HepG2 (cell line): Measurements from ENCODE around the gene CAMKMT. TPM values are rescaled to one million over a fixed set of nuclear protein-coding genes. Genes with fewer than 3 reads are reported as not detected.

Experiments
- BHLHE40 ChIP-seq: IDR thresholded peaks from 2 replicates; pipeline ENCODE4 v1.6.1; 2011; ENCODE audit warnings: low read length, improper control_type of control experiment
- ELK4 ChIP-seq: sonication (generic); formaldehyde crosslinking; IDR thresholded peaks from 2 replicates; pipeline ENCODE4 v1.9.0; 2021; ENCODE audit warnings: missing genetic modification reagents, borderline replicate concordance
- EP300 ChIP-seq, 3 experiments: sonication (generic) in 1 of 3; formaldehyde crosslinking in 1 of 3; IDR thresholded peaks; 2 replicates each; pipeline versions ENCODE4 v1.5.1 to v1.6.1; 2011 to 2020; ENCODE audit warnings: low read depth in 2 of 3, low read length in 2 of 3, borderline replicate concordance in 1 of 3, improper control_type of control experiment in 1 of 3, mild to moderate bottlenecking in 1 of 3, missing genetic modification reagents in 1 of 3, moderate library complexity in 1 of 3
- FOXA3 ChIP-seq: IDR thresholded peaks from 2 replicates; pipeline ENCODE4 v1.6.1; 2016; ENCODE audit warnings: missing genetic modification reagents, missing compliant biosample characterization
- FOXP1 ChIP-seq, 2 experiments: fragments of 450-650 bp in 1 of 2; IDR thresholded peaks; 2 replicates each; pipeline ENCODE4 v1.6.1; 2017 to 2018; ENCODE audit warnings: antibody characterized with exemption in 1 of 2
- GATAD2A ChIP-seq: IDR thresholded peaks from 2 replicates; pipeline ENCODE4 v1.6.1; 2016
- ISL2 ChIP-seq: sonication (generic); formaldehyde crosslinking; IDR thresholded peaks from 2 replicates; pipeline ENCODE4 v1.5.0; 2020; ENCODE audit warnings: missing genetic modification reagents
- KDM1A ChIP-seq: IDR thresholded peaks from 2 replicates; pipeline ENCODE4 v1.6.1; 2016; ENCODE audit warnings: missing compliant biosample characterization
- PAWR ChIP-seq: sonication (generic); formaldehyde crosslinking; IDR thresholded peaks from 2 replicates; pipeline ENCODE4 v1.4.0; 2020; ENCODE audit warnings: missing genetic modification reagents, mild to moderate bottlenecking, borderline replicate concordance
- PCBP1 ChIP-seq: fragments of 200-400 bp; formaldehyde crosslinking; IDR thresholded peaks from 2 replicates; pipeline ENCODE4 v1.6.1; 2017; ENCODE audit warnings: mild to moderate bottlenecking, low read depth, low read length, borderline replicate concordance
- POLR2A ChIP-seq, 2 experiments: IDR thresholded peaks; 2 replicates each; pipeline ENCODE4 v1.6.1; 2011; ENCODE audit warnings: low read depth in 2 of 2, low read length in 2 of 2, mild to moderate bottlenecking in 1 of 2, moderate library complexity in 1 of 2; ENCODE audit not compliant: insufficient read depth in 1 of 2
- TCF12 ChIP-seq, 2 experiments: fragments of 450-650 bp in 1 of 2; sonication (generic) in 1 of 2; formaldehyde crosslinking in 1 of 2; IDR thresholded peaks; 2 replicates each; pipeline versions ENCODE4 v1.6.1 to v1.8.0; 2017 to 2022; ENCODE audit warnings: antibody characterized with exemption in 1 of 2, mild to moderate bottlenecking in 1 of 2, missing genetic modification reagents in 1 of 2, moderate library complexity in 1 of 2
- ZFY ChIP-seq: sonication (generic); formaldehyde crosslinking; IDR thresholded peaks from 2 replicates; pipeline ENCODE4 v1.4.0; 2020; ENCODE audit warnings: missing genetic modification reagents
- ZNF142 ChIP-seq: sonication (generic); formaldehyde crosslinking; IDR thresholded peaks from 2 replicates; pipeline ENCODE4 v1.4.0; 2020; ENCODE audit warnings: missing genetic modification reagents
- ZNF558 ChIP-seq: sonication (generic); formaldehyde crosslinking; IDR thresholded peaks from 2 replicates; pipeline ENCODE4 v1.9.0; 2022; ENCODE audit warnings: mild to moderate bottlenecking, missing genetic modification reagents, borderline replicate concordance
- ZNF563 ChIP-seq: sonication (generic); formaldehyde crosslinking; IDR thresholded peaks from 2 replicates; pipeline ENCODE4 v1.8.0; 2022; ENCODE audit warnings: mild to moderate bottlenecking, moderate library complexity, missing genetic modification reagents
- ZNF598 ChIP-seq: sonication (generic); formaldehyde crosslinking; IDR thresholded peaks from 2 replicates; pipeline ENCODE4 v1.5.1; 2020; ENCODE audit warnings: mild to moderate bottlenecking, missing genetic modification reagents, borderline replicate concordance
- polyA plus RNA-seq, 8 experiments: library from polyadenylated mRNA; depleted of rRNA in 3 of 8; stranded (reverse) in 7 of 8; unstranded in 1 of 8; fragments of >200 nt; fragmentation: Illumina TruSeq in 4 of 8; extraction: Trizol in 4 of 8; gene quantifications; 2 replicates each; pipeline versions ENCODE4 v1.2.1 to v1.2.3, GENCODE V29; 2011 to 2016; ENCODE audit warnings: low read depth in 4 of 8, missing spikeins in 1 of 8, mixed read lengths in 1 of 8; ENCODE audit not compliant: insufficient read depth in 1 of 8
- total RNA-seq, 5 experiments: library from RNA; depleted of rRNA; stranded (reverse); fragments of >200 nt; fragmentation: Illumina TruSeq; extraction: Trizol; gene quantifications; 2 replicates each; pipeline ENCODE4 v1.2.3, GENCODE V29; 2016; ENCODE audit warnings: low read depth in 1 of 5
- TF ChIP-seq, protein P1 (sequence below): sonication (generic); formaldehyde crosslinking; IDR thresholded peaks from 2 replicates; pipeline ENCODE4 v1.8.0; 2022; ENCODE audit warnings: mild to moderate bottlenecking, missing genetic modification reagents; ENCODE audit not compliant: insufficient replicate concordance
- TF ChIP-seq, protein P2 (sequence below): sonication (generic); formaldehyde crosslinking; IDR thresholded peaks from 2 replicates; pipeline ENCODE4 v1.4.0; 2020; ENCODE audit warnings: missing genetic modification reagents

Gene CAMKMT
- total and polyA plus RNA-seq, 2 of the 13 experiments (the other 11 are each of a cell fraction or from before 2014, with no cell fraction given): 6.9 to 20.8 TPM

DNA sequence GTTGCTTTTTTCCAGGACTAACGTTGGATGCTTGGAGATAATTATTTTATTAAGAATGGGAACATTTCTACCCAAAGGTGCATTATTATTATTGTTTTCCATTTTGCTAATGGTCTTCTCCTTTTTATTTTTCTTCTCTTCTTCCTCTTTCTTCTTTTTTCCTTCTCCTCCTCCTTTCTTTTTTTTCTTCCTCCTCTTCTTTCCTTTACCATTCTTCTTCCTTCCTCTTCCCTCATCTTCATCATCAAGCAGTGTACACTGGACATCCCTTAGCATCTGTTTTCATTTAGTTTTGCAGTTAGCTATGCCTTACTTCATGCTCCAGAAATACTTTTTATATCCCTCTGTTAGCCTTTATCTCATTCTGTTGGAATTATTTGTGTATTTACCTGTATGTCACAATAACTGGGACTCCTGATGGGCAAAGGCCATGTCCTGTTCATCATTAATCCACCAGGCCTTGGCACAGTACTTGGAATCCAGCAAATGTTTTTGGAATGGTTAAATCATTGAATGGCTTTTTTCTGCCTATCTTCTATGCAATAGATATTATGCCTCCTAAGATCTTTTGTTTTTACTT, 162.7 kb downstream of the CAMKMT start (continued):
- no peak for TF ChIP-seq ZNF142 (CRISPR knock-in tag)
- TF ChIP-seq, protein P1, sequence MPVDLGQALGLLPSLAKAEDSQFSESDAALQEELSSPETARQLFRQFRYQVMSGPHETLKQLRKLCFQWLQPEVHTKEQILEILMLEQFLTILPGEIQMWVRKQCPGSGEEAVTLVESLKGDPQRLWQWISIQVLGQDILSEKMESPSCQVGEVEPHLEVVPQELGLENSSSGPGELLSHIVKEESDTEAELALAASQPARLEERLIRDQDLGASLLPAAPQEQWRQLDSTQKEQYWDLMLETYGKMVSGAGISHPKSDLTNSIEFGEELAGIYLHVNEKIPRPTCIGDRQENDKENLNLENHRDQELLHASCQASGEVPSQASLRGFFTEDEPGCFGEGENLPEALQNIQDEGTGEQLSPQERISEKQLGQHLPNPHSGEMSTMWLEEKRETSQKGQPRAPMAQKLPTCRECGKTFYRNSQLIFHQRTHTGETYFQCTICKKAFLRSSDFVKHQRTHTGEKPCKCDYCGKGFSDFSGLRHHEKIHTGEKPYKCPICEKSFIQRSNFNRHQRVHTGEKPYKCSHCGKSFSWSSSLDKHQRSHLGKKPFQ: no peak
- TF ChIP-seq PAWR (CRISPR knock-in tag): no peak
- no peak for TF ChIP-seq BHLHE40
- TF ChIP-seq PCBP1: no peak
- TF ChIP-seq ZNF558: no peak
- TF ChIP-seq, protein P2, sequence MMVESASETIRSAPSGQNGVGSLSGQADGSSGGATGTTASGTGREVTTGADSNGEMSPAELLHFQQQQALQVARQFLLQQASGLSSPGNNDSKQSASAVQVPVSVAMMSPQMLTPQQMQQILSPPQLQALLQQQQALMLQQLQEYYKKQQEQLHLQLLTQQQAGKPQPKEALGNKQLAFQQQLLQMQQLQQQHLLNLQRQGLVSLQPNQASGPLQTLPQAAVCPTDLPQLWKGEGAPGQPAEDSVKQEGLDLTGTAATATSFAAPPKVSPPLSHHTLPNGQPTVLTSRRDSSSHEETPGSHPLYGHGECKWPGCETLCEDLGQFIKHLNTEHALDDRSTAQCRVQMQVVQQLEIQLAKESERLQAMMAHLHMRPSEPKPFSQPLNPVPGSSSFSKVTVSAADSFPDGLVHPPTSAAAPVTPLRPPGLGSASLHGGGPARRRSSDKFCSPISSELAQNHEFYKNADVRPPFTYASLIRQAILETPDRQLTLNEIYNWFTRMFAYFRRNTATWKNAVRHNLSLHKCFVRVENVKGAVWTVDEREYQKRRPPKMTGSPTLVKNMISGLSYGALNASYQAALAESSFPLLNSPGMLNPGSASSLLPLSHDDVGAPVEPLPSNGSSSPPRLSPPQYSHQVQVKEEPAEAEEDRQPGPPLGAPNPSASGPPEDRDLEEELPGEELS (CRISPR knock-in tag): peak; percentile 32; the same call in 1 of the 2 replicates
- TF ChIP-seq FOXA3 (CRISPR knock-in tag): peak; percentile 62
- no peak for TF ChIP-seq ZFY (CRISPR knock-in tag)
- TF ChIP-seq EP300 (IDR thresholded peaks at IDR 0.05; ENCODE audit: low read depth in 2 of 2, low read length in 2 of 2): 0 out of 4 replicates have a peak, but pooled peaks of 1 of the 2 experiments have one; percentile 27
- no peak for TF ChIP-seq EP300 (CRISPR knock-in tag; IDR thresholded peaks at IDR 0.05; ENCODE audit: borderline replicate concordance)
- no peak for TF ChIP-seq TCF12 (IDR thresholded peaks at IDR 0.05)
- TF ChIP-seq TCF12 (CRISPR knock-in tag; IDR thresholded peaks at IDR 0.05): no peak
- TF ChIP-seq ZNF598 (CRISPR knock-in tag): no peak
- TF ChIP-seq GATAD2A (CRISPR knock-in tag): peak; percentile 63
- no peak for TF ChIP-seq FOXP1 (IDR thresholded peaks at IDR 0.05)
- TF ChIP-seq FOXP1 (CRISPR knock-in tag; IDR thresholded peaks at IDR 0.05): peak; percentile 23; the same call in 1 of the 2 replicates
- TF ChIP-seq KDM1A (CRISPR knock-in tag): no peak
- TF ChIP-seq ISL2 (CRISPR knock-in tag): no peak
- TF ChIP-seq ZNF563 (CRISPR knock-in tag): no peak
- no peak for TF ChIP-seq ELK4 (CRISPR knock-in tag)
- TF ChIP-seq POLR2A (IDR thresholded peaks at IDR 0.05; ENCODE audit: insufficient read depth in 1 of 2, low read depth in 2 of 2, low read length in 2 of 2): no peak
